ENCODE data around the gene USE1. TPM values are rescaled to one million over a fixed set of nuclear protein-coding genes. Genes with fewer than 3 reads are reported as not detected.

USE1 gene
- total RNA-seq, 4 donors from 2014 or later, result 11.3 to 24.0 (median 17.9) TPM

DNA sequence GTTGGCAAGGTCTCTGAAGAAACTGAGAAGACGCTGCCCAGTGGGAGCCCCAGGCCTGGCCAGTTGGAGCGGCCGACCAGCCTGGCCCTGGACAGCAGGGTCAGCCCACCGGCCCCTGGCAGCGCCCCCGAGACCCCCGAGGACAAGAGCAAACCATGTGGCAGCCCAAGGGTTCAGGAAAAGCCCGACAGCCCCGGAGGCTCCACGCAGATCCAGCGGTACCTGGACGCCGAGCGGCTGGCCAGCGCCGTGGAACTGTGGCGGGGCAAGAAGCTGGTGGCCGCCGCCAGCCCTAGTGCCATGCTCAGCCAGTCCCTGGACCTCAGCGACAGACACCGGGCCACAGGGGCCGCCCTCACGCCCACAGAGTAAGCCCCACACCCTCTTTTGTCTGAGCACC is 20.1 kb upstream of the USE1 start:
- Histone ChIP-seq H3K27ac (no peak overlapping the region), H3K9me3 (no peaks in the 10 kb centered on the region), H3K4me1 (no peaks in the 10 kb centered on the region), H3K27me3 (no peaks in the 10 kb centered on the region), H3K36me3 (peaks cover 0 to 99% of the 10 kb centered on the region in 2 donors), H3K4me3 (no peak overlapping the region)
- ATAC-seq, result no peak
- TF ChIP-seq, protein P1, sequence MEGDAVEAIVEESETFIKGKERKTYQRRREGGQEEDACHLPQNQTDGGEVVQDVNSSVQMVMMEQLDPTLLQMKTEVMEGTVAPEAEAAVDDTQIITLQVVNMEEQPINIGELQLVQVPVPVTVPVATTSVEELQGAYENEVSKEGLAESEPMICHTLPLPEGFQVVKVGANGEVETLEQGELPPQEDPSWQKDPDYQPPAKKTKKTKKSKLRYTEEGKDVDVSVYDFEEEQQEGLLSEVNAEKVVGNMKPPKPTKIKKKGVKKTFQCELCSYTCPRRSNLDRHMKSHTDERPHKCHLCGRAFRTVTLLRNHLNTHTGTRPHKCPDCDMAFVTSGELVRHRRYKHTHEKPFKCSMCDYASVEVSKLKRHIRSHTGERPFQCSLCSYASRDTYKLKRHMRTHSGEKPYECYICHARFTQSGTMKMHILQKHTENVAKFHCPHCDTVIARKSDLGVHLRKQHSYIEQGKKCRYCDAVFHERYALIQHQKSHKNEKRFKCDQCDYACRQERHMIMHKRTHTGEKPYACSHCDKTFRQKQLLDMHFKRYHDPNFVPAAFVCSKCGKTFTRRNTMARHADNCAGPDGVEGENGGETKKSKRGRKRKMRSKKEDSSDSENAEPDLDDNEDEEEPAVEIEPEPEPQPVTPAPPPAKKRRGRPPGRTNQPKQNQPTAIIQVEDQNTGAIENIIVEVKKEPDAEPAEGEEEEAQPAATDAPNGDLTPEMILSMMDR (IDR thresholded peaks at IDR 0.05), result no peak
- TF ChIP-seq POLR2AphosphoS5 (IDR thresholded peaks at IDR 0.05) (no peak), EP300 (IDR thresholded peaks at IDR 0.05) (no peak), POLR2A (IDR thresholded peaks at IDR 0.05) (no peak)
- WGBS, 2 donors (ENCODE audit: low coverage in 1 of 2), result 100% methylated on average over 1 of the region's 23 CpGs; no CpG with 5 or more reads in 1 of the 2 donors

DNA sequence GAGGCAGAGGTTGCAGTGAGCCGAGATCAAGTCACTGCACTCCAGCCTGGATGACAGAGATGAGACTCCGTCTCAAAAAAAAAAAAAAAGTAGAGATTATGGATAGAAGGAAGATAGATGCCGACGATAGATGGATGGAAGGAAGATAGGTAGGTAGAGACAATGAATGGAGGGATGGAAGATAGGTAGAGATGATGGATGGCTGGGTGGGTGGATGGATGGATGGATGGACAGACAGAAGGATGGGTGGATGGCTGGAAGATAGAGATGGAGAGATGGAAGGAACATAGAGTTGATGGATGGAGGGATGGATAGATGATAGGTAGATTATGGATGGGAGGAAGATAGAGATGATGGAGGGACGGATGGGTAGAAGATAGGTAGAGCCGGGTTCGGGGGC is 18.5 kb upstream of the USE1 start:
- TF ChIP-seq POLR2AphosphoS5 (IDR thresholded peaks at IDR 0.05) (no peak), POLR2A (IDR thresholded peaks at IDR 0.05) (no peak), EP300 (IDR thresholded peaks at IDR 0.05) (no peak)
- TF ChIP-seq, protein P1 (IDR thresholded peaks at IDR 0.05), result no peak
- Histone ChIP-seq H3K27ac (no peak overlapping the region), H3K4me1 (no peaks in the 10 kb centered on the region), H3K27me3 (no peaks in the 10 kb centered on the region), H3K4me3 (no peak overlapping the region), H3K9me3 (no peaks in the 10 kb centered on the region), H3K36me3 (peaks cover 0 to 99% of the 10 kb centered on the region in 2 donors)
- WGBS, 2 donors (ENCODE audit: low coverage in 1 of 2), result 100% methylated on average over 5 to 7 of the region's 7 CpGs
- ATAC-seq, result no peak

DNA sequence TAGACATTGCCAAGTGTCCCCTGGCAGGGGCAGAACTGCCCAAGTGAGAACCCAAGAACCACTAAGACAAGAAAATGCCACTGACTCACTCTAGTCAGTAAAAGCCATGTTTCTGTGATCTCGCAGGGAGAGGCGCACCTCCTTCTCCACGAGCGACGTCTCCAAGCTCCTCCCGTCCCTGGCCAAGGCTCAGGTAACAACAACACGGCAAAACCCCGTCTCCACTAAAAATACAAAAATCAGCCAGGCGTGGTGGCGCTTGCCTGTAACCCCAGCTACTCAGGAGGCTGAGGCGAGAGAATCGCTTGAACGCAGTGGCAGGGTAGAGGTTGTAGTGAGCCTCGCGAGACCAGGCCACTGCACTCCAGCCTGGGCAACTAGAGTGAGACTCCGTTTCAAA is 17.5 kb upstream of the USE1 start:
- Histone ChIP-seq H3K27me3 (no peaks in the 10 kb centered on the region), H3K27ac (no peak overlapping the region), H3K9me3 (no peaks in the 10 kb centered on the region), H3K4me1 (no peaks in the 10 kb centered on the region), H3K4me3 (no peak overlapping the region), H3K36me3 (peaks cover 0 to 99% of the 10 kb centered on the region in 2 donors)
- WGBS, 2 donors (ENCODE audit: low coverage in 1 of 2), result 82 to 83% methylated on average over 2 to 3 of the region's 16 CpGs
- no peak for ATAC-seq
- TF ChIP-seq POLR2A (IDR thresholded peaks at IDR 0.05), result no peak
- no peak for TF ChIP-seq EP300 (IDR thresholded peaks at IDR 0.05)
- TF ChIP-seq, protein P1 (IDR thresholded peaks at IDR 0.05), result no peak
- no peak for TF ChIP-seq POLR2AphosphoS5 (IDR thresholded peaks at IDR 0.05)

DNA sequence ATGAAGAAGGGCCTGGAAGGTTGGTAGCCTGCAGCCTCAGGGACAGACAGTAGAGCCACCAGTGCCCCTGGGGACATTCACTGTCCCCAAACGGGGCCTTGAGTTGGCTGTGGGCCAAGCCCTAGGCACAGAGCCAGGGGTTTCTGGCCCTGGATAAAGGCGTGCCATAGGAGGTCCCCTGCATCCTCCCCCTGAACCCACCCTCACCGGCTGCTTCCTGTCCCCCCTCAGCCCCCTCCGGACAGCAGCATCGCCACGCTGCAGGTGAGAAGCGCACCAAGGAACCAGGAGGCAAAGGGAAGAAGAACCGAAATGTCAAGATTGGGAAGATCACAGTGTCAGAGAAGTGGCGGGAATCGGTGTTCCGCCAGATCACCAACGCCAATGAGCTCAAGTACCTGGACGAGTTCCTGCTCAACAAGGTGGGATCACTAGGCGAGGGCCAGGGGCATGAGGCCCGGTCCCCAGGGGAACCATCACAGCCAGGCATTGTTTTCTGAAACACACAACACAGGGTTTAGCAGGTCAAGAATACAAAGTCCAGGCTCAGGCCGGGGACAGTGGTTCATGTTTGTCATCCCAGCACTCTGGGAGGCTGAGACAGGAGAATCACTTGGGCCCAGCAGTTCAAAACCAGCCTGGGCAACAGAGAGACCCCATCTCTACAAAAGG is 14.6 kb upstream of the USE1 start:
- WGBS, 2 donors (ENCODE audit: low coverage in 1 of 2), result 92% methylated on average over 2 of the region's 16 CpGs; no CpG with 5 or more reads in 1 of the 2 donors
- peaks cover 0 to 98% of the 10 kb centered on the region in 2 donors for H3K36me3 ChIP-seq
- ATAC-seq, result no peak
- H3K9me3 ChIP-seq, result no peaks in the 10 kb centered on the region
- no peaks in the 10 kb centered on the region for H3K4me1 ChIP-seq
- H3K27ac ChIP-seq, result no peak overlapping the region
- TF ChIP-seq, protein P1 (IDR thresholded peaks at IDR 0.05), result no peak
- TF ChIP-seq POLR2AphosphoS5 (IDR thresholded peaks at IDR 0.05) (no peak), EP300 (IDR thresholded peaks at IDR 0.05) (no peak), POLR2A (IDR thresholded peaks at IDR 0.05) (no peak)
- no peak overlapping the region for H3K4me3 ChIP-seq
- H3K27me3 ChIP-seq, result no peaks in the 10 kb centered on the region

DNA sequence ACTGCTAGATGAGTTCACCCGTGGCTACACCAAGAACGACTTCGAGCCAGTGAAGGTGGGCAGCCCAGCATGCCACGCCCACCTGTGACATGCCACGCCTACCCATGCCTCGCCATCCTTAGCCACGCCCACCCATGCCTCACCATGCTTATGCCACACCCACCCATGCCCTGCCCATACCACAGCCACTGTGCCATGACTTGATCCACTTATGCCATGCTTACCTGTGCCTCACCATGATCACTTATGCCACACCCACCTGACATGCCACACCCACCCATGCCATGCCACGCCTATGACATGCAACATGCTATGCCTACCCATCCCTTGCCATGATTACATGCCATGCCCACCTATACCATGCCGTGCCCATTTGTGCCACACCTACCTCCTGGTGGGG is 12.9 kb upstream of the USE1 start:
- TF ChIP-seq POLR2A (IDR thresholded peaks at IDR 0.05) (no peak), POLR2AphosphoS5 (IDR thresholded peaks at IDR 0.05) (no peak)
- H3K27me3 ChIP-seq, result no peaks in the 10 kb centered on the region
- no peak overlapping the region for H3K4me3 ChIP-seq
- peaks cover 0 to 99% of the 10 kb centered on the region in 2 donors for H3K36me3 ChIP-seq
- 79 to 87% methylated on average over 4 to 7 of the region's 9 CpGs for WGBS, 2 donors (ENCODE audit: low coverage in 1 of 2)
- no peak for ATAC-seq
- H3K9me3 ChIP-seq, result no peaks in the 10 kb centered on the region
- no peaks in the 10 kb centered on the region for H3K4me1 ChIP-seq
- no peak overlapping the region for H3K27ac ChIP-seq
